COR-L47 (cell line): ENCODE measurements around the gene TAPBPL.
"Not testable (repeated sequence)": the region's sequence is repeated elsewhere in the genome, so short reads cannot be mapped to it uniquely, and the experiment has no call there.

Source experiments
- DNase-seq: peaks from one replicate; lab custom pipeline; 2025; lab: John Stamatoyannopoulos, UW

Gene TAPBPL

DNA sequence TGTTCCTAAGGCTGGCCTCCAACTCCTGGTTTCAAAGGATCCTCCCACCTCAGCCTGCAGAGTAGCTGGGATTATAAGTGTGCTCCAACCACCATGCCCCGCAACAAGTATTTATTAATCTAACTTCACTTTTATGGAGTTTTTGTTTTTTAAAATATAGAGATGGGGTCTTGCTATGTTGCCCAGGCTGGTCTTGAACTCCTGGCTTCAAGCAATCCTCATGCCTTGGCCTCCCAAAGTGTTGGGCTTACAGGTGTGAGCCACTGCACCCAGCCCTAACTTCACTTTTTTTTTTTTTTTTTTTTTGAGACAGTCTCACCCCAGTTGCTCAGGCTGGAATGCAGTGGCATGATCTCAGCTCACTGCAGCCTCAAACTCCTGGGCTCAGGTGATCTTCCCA lies 38.8 kb downstream of the TAPBPL start:
- DNase-seq = not testable (repeated sequence)

DNA sequence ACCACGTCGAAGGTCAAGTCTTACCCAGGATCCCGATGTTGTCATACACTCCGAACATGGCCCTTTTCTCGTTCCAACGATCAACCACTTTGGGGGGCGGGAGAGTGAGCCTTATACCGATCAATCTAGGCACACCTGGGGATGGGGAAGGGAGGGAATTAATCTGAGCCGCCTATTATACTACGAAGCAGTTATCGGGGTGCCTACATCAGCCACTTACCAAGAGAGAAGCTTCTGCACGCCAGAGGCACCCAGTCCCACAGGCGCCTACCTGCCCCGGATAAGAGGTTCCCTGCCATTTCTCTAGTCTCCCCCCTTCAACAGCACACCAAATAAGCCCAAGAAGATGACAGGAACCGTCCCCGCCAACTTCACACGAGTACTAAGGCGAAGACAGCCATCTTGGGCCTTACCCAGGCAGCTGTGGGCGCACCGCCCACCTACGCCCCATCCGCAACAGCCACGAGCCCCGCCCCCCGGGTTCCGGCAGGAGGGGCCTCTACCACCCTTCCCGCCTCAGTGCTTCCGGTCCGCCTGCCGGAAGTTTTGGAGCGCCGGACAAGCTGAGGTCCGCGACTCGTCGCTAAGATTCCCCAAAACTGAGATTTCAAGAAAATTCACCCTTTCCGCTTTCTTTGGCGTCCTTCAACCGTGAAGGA lies 41.1 kb downstream of the TAPBPL start, which contains the start of gene MRPL51:
Gene MRPL51 (minus strand): TSS at position 425 of the 659 bp plus-strand sequence. CDS start 126 bp downstream, at position 299.
- DNase-seq = peak; percentile 78

DNA sequence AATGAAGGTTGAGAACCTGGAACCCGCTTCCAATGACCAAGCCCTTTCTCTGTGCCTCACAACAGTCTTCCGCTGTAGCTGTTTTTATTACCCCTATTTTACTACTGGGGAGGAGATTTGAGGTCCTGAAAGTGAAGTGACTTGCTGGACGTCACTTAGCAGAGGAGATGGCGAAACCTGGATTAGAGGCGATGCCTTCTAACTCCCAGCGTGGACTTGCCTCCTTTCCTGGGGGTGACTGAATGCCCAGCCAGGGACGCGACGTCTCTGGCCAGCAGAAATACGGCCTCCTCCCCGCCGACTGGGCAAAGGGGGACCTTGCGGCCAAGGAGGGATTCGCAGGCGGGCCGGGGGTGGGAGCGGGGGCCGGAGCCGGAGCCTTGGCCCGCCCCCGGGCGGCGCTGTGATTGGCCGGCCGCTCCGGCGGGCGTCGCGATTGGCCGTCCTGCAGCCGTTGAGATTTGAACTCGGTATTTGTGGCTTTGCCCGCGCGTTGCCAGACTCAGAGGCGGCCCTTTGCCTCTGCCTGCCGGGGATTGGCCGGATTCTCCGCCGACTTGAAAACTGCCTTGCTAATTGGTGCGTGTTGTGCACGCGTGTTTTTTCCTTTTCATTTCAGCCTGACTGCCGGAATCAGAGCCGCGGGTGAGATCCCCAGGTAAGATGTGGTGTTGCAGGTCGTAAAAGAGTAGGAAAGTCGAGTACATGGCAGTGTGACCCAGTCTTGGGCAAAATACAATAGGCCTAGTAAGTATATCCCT lies 41.8 kb downstream of the TAPBPL start, which contains the start of gene NCAPD2:
Gene NCAPD2 (plus strand): TSS at position 606 of the 761 bp plus-strand sequence. CDS start 997 bp downstream, outside the sequence.
- DNase-seq = peak; percentile 87

DNA sequence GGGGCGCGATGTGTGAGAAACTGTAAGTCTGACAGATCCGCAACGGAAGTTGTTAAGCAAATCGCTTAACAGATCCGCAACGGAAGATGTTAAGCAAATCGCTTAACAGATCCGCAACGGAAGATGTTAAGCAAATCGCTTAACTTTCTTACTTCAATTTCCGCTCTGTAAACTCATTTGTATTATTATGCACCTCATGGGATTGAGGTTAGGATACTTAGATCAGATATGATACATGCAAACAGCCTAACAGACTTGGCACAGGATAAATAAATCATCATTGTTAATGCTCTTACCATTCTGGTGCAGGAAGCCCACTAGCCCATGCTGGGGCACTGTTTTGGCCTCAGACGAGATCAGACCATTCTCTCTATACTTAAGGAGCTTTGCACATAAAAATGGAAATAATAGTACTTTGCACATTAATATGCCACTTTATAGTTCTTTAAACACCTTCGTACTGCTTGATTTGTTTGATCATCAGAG lies 42.5 kb downstream of the TAPBPL start:
- no peak for DNase-seq

DNA sequence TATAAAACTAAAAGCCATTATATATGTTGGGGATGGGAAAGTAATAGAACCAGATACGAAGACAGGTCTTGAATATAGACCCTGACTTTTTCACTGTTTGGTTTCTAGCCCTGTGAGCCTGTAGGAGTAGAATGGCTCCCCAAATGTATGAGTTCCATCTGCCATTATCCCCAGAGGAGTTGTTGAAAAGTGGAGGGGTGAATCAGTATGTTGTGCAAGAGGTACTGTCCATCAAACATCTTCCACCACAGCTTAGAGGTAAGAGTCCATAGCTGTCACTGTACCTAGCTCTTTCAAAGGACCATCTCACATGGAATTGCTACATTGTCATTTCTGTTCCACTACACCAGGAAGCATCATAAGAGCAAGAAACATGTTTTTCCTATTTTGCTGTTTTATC lies 43.1 kb downstream of the TAPBPL start:
- DNase-seq = no peak

DNA sequence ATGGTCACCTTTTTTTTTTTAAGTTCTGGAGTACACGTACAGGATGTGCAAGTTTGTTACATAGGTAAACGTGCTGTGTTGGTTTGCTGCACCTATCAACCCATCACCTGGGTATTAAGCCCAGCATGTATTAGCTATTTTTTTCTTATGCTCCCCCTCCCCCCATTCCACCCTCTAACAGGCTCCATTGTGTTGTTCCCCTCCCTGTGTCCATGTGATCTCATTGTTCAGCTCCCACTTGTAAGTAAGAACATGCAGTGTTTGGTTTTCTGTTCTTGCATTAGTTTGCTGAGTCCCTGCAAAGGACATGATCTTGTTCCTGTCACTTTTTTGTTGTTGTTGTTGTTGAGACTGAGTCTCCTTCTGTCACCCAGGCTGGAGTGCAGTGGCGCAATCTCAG lies 45.4 kb downstream of the TAPBPL start:
- DNase-seq = not testable (repeated sequence)

DNA sequence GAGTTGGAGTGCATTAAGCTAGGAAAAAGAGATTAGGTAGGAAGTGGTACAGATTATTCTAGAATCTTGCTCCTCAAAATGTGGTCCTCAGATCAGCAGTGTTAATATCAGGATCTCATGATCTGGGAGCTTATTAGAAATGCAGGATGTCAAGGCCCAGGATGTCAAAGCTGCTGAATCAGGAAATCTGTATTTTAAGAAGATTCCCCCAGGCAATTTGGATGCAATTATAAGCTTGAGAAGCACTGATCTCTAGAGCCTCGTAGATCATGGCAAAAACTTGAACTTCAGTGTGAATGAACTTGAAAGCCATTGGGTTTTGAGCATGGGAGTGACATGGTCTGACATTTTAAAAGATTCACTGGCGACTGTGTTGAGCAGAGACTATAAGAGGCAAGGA lies 48.6 kb downstream of the TAPBPL start:
- DNase-seq = no peak

DNA sequence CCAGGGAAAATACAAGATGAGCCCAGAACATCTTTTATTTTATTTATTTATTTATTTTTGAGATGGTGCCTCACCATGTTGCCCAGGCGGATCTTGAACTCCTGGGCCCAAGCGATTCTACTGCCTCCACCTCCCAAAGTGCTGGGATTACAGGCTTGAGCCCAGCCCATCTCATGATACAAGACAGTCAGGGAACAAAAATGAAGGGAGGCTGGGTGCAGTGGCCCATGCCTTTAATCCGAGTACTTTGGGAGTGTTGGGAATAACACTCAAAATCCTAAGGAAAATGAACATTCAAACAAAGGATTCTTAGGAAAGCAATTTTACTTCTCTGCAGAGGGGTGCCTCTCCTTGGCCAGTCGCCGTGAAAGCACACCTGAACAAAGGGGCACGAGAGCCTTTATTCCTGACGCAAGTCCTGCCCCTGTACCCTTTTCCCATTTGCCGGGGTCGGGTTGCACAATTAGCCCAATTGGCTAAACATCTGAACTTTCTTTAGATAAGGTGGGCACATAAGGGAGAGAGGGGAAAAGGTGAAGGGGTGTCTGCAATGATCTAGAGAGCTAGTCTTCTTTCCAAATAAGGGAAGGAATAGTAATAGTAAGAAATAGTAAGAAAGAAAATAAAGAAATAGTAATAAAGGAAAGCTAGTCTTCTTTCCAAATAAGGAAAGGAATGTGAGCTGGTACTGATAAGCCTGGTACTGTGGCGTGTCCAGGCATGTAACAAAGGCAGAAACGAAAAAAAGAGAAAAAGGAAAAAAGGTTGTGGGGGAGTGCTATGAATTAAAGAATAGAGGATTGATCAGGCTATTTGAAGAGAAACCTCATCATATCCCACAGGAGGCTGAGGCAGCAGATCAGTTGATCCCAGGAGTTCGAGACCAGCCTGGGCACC lies 55.5 kb downstream of the TAPBPL start:
- DNase-seq = no peak

DNA sequence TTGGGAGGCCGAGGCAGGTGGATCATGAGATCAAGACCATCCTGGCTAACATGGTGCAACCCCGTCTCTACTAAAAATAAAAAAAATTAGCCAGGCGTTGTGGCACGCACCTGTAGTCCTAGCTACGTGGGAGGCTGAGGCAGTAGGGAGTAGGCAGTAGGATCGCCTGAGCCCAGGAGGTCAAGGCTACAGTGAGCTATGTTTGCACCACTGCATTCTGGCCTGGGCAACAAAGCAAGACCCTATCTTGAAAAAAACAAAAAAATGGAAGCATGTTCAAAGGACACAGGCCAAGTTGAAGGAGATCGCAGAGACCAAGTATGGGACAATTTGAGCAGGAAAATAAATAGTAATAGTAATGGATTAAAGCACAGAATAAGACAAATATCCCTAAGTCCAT lies 56.2 kb downstream of the TAPBPL start:
- no peak for DNase-seq
